K562 (cell line): Measurements from ENCODE around the gene EGFL7. TPM values are rescaled to one million over a fixed set of nuclear protein-coding genes. Genes with fewer than 3 reads are reported as not detected.

ENCODE experiments used
- ATF1 ChIP-seq, 2 experiments: fragments of 450-650 bp in 1 of 2; IDR thresholded peaks; 2 replicates each; pipeline ENCODE4 v1.6.1; 2016; ENCODE audit warnings: missing compliant biosample characterization in 1 of 2, missing genetic modification characterization in 1 of 2
- CHD1 ChIP-seq: fragments of 200-600 bp; sonication (generic); IDR thresholded peaks from one replicate; pipeline ENCODE4 v1.6.1; 2012; ENCODE audit warnings: mild to moderate bottlenecking, moderate library complexity, low read length, inconsistent platforms
- CXXC5 ChIP-seq: fragments of 250-450 bp; sonication (Bioruptor Pico); IDR thresholded peaks from 2 replicates; pipeline ENCODE4 v1.8.0; 2022; ENCODE audit warnings: inconsistent platforms, mild to moderate bottlenecking, moderate library complexity
- GABPB1 ChIP-seq: sonication (generic); formaldehyde crosslinking; IDR thresholded peaks from 2 replicates; pipeline ENCODE4 v1.8.0; 2022; ENCODE audit warnings: mild to moderate bottlenecking, missing genetic modification reagents
- HBP1 ChIP-seq: fragments of 450-650 bp; formaldehyde crosslinking; IDR thresholded peaks from 2 replicates; pipeline ENCODE4 v1.4.0; 2022; ENCODE audit warnings: missing genetic modification characterization
- ID3 ChIP-seq, 2 experiments: fragments of 250-450 bp in 1 of 2; fragments of 450-650 bp in 1 of 2; sonication (Bioruptor Pico) in 1 of 2; IDR thresholded peaks; 2 replicates each; pipeline versions ENCODE4 v1.6.1 to v1.8.0; 2016 to 2021; ENCODE audit warnings: mild to moderate bottlenecking in 2 of 2, moderate library complexity in 2 of 2, missing compliant biosample characterization in 1 of 2, missing genetic modification characterization in 1 of 2
- PRMT5 ChIP-seq: sonication (generic); formaldehyde crosslinking; IDR thresholded peaks from 2 replicates; pipeline ENCODE4 v1.5.0; 2020; ENCODE audit warnings: missing genetic modification reagents
- RBM25 ChIP-seq: fragments of 200-400 bp; formaldehyde crosslinking; IDR thresholded peaks from 2 replicates; pipeline ENCODE4 v1.6.1; 2018; ENCODE audit warnings: low read length, low read depth, moderate library complexity; ENCODE audit not compliant: severe bottlenecking
- ZBTB34 ChIP-seq: fragments of 250-450 bp; sonication (Bioruptor Pico); IDR thresholded peaks from 2 replicates; pipeline ENCODE4 v1.8.0; 2021; ENCODE audit warnings: mild to moderate bottlenecking, moderate library complexity
- ZNF133 ChIP-seq: fragments of 250-450 bp; sonication (Bioruptor Pico); IDR thresholded peaks from 2 replicates; pipeline ENCODE4 v1.4.0; 2020; ENCODE audit warnings: mild to moderate bottlenecking
- ZNF282 ChIP-seq: sonication (generic); formaldehyde crosslinking; IDR thresholded peaks from 2 replicates; pipeline ENCODE4 v1.8.1; 2023; ENCODE audit warnings: missing genetic modification reagents
- ZNF407 ChIP-seq: fragments of 450-650 bp; IDR thresholded peaks from 2 replicates; pipeline ENCODE4 v1.6.1; 2016; ENCODE audit warnings: low read depth
- ZNF511 ChIP-seq: sonication (generic); formaldehyde crosslinking; IDR thresholded peaks from 2 replicates; pipeline ENCODE4 v1.8.0; 2022; ENCODE audit warnings: mild to moderate bottlenecking, missing genetic modification reagents
- ZZZ3 ChIP-seq: fragments of 450-650 bp; IDR thresholded peaks from 2 replicates; pipeline ENCODE4 v1.6.1; 2016; ENCODE audit warnings: antibody characterized with exemption, mild to moderate bottlenecking, moderate library complexity
- polyA plus RNA-seq, 8 experiments: library from polyadenylated mRNA; depleted of rRNA in 4 of 8; stranded (reverse) in 5 of 8; unstranded in 3 of 8; fragments of >200 nt; fragmentation: Nextera tagmentation in 2 of 8; fragmentation: Illumina TruSeq in 1 of 8; extraction: Ambion mirVana in 2 of 8; extraction: Trizol in 1 of 8; gene quantifications; 2 replicates each; pipeline versions ENCODE4 v1.2.1 to v1.2.3, GENCODE V29; 2011 to 2014; ENCODE audit warnings: inconsistent platforms in 1 of 8, missing spikeins in 1 of 8
- total RNA-seq, 7 experiments: library from RNA; depleted of rRNA in 6 of 7; stranded (reverse); fragments of >200 nt in 6 of 7; fragmentation: Illumina TruSeq in 2 of 7; extraction: Trizol in 2 of 7; gene quantifications; 2 replicates each; pipeline versions ENCODE4 v1.2.1 to v1.2.3, GENCODE V29; 2011 to 2021; ENCODE audit warnings: low replicate concordance in 1 of 7

Gene EGFL7
- total and polyA plus RNA-seq, 9 of the 15 experiments (the other 6 are each of a cell fraction or from before 2014, with no cell fraction given) = 1.5 to 286 (median 55.5) TPM

GRCh38 chr9:136673975-136674785 lies 11.5 kb downstream of the EGFL7 start (continued):
- TF ChIP-seq ATF1 (CRISPR knock-in tag; IDR thresholded peaks at IDR 0.05) (no peak), ATF1 (tag; IDR thresholded peaks at IDR 0.05) (peak; percentile 42), CHD1 (no peak), ZNF282 (no peak), RBM25 (peak; percentile 90), ZZZ3 (no peak), ZNF407 (no peak), ZNF133 (CRISPR knock-in tag) (no peak), ZBTB34 (CRISPR knock-in tag) (no peak), ZNF511 (CRISPR knock-in tag) (0 out of 2 replicates have a peak, but pooled peaks have one; percentile 20), CXXC5 (CRISPR knock-in tag) (no peak), PRMT5 (no peak), ID3 (CRISPR knock-in tag; IDR thresholded peaks at IDR 0.05) (no peak), ID3 (tag; IDR thresholded peaks at IDR 0.05) (no peak), HBP1 (CRISPR knock-in tag) (0 out of 2 replicates have a peak, but pooled peaks have one; percentile 5), GABPB1 (CRISPR knock-in tag) (0 out of 2 replicates have a peak, but pooled peaks have one; percentile 35)
